ENCODE measurements around the gene DNAJC13. TPM values are rescaled to one million over a fixed set of nuclear protein-coding genes. Genes with fewer than 3 reads are reported as not detected.
A peak's percentile ranks its signal among the peaks of the same experiment; 100 is the strongest.

Gene DNAJC13
- total and polyA plus RNA-seq, 12 donors, result 7.4 to 50.5 (median 38.4) TPM

DNA sequence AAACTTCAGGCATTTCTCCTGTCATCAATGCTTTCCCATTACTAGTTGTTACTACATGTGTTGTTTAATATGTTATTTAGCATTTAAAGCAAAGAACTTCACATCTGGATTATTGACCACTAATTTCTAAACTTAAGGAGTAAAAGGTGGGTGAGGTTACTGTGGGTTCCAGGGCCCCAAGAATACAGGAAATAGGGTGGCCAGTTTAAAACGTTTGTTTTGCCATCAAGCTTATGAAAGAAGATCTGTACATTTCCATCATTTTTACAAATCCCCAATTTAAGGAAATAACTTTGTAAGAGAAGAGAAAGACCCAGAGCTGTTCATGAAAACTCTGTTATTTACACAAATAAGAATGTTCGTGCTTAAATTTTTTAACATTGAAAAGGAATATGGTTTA lies 125.3 kb downstream of the DNAJC13 start:
- WGBS, 4 donors, result 61 to 68% (median 63%) methylated on average over 2 of the region's 2 CpGs
- Histone ChIP-seq H3K27me3 (no peaks in the 10 kb centered on the region), H3K27ac (peak overlapping the region in 1 of 5 donors; percentile 31), H3K4me3 (no peak overlapping the region), H3K4me1 (replicated peaks in 1 of 2) (peaks cover 5 to 9% of the 10 kb centered on the region in 2 donors), H3K36me3 (replicated peaks in 1 of 2) (peaks cover 0 to 23% of the 10 kb centered on the region in 2 donors), H3K9me3 (replicated peaks in 1 of 3) (no peaks in the 10 kb centered on the region)
- TF ChIP-seq CTCF (IDR thresholded peaks at IDR 0.05) (no peak), POLR2A (IDR thresholded peaks at IDR 0.05) (no peak)
- intact Hi-C loops (cut with DNase I), result no loop called here
- no peak for DNase-seq

DNA sequence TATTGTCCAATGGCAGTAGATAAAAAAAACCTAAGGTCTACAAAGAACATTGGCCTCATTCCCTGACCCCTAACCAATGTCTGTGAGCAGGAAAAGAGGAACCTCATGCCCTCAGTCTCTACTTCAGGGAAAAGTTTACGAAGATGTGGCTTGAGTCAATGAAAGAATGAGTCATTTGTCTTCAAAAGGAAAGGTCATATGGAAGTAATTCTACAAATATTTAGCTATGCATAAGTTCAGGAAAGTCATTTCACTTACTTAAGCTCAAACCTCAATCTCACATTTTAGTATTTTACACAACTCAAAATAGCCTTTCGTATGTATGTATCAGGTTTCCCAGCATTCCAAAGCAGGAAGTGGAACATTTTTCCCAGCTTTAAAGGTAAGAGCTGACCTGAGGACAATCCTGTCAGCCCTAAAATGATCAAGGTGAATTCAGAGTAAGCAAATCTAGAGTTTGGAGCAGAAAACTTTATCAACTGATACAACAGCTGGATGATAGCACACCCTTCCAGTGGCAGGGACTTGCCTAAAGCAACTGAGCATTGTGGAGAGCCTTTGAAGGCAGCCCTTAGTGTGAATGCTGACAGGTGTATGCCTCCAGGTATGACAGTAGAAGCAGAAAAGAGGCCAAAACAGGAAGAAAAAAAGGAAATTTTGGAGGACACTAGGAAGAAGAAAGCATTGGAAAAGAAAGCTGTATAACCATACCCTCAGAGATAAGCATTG lies 125.9 kb downstream of the DNAJC13 start:
- Histone ChIP-seq H3K4me1 (replicated peaks in 1 of 2) (peaks cover 5 to 9% of the 10 kb centered on the region in 2 donors), H3K27me3 (no peaks in the 10 kb centered on the region), H3K36me3 (replicated peaks in 1 of 2) (peaks cover 0 to 17% of the 10 kb centered on the region in 2 donors), H3K9me3 (replicated peaks in 1 of 3) (no peaks in the 10 kb centered on the region), H3K27ac (peak overlapping the region in 2 of 5 donors; percentile 31 to 33), H3K4me3 (no peak overlapping the region)
- TF ChIP-seq POLR2A (IDR thresholded peaks at IDR 0.05) (no peak), CTCF (IDR thresholded peaks at IDR 0.05) (no peak)
- intact Hi-C loops (cut with DNase I), result no loop called here
- 46 to 55% (median 50%) methylated on average over 2 of the region's 2 CpGs for WGBS, 4 donors
- DNase-seq, result no peak

- intact Hi-C loops (cut with DNase I), result no loop called here
Observed at GRCh38 chr3:132544130-132544529, 126.8 kb downstream of the DNAJC13 start.

DNA sequence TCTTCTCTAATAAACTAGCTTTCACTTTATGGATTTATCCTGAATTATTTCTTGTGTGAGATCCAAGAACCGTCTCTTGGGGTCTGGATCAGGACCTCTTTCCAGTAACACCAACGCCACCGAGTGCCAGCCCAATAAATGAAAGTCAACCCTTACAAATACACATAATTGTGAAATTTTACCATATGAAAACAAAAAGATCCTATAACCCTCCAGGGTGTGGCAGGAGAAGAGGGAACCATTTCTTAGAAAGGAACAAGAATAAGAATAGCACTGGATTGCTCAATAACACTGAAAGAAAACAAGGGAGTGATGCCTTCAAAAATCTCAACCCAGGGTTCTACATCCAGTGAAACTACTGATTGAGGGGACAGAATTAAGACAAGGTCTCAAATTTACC lies 128.2 kb downstream of the DNAJC13 start:
- DNase-seq, result no peak

More at GRCh38 chr3:132544130-132544529, 126.8 kb downstream of the DNAJC13 start:
- Histone ChIP-seq H3K27me3 (no peaks in the 10 kb centered on the region), H3K27ac (no peak overlapping the region), H3K36me3 (replicated peaks in 1 of 2) (peaks cover 0 to 12% of the 10 kb centered on the region in 2 donors), H3K4me3 (no peak overlapping the region), H3K4me1 (replicated peaks in 1 of 2) (peaks cover 5 to 9% of the 10 kb centered on the region in 2 donors), H3K9me3 (replicated peaks in 1 of 3) (no peaks in the 10 kb centered on the region)
- WGBS, 4 donors, result 93 to 100% (median 95%) methylated on average over 2 of the region's 2 CpGs
- no peak for DNase-seq
- no peak for TF ChIP-seq POLR2A (IDR thresholded peaks at IDR 0.05)
- no peak for TF ChIP-seq CTCF (IDR thresholded peaks at IDR 0.05)

More for the DNA sequence above, 128.2 kb downstream of the DNAJC13 start:
- Histone ChIP-seq H3K4me1 (replicated peaks in 1 of 2) (peaks cover 10 to 15% of the 10 kb centered on the region in 2 donors), H3K27ac (no peak overlapping the region), H3K4me3 (no peak overlapping the region), H3K27me3 (no peaks in the 10 kb centered on the region), H3K36me3 (replicated peaks in 1 of 2) (peaks cover 0 to 1% of the 10 kb centered on the region in 2 donors), H3K9me3 (replicated peaks in 1 of 3) (no peaks in the 10 kb centered on the region)
- 70 to 86% (median 74%) methylated on average over 3 of the region's 3 CpGs for WGBS, 4 donors
- intact Hi-C loops (cut with DNase I), result no loop called here
- TF ChIP-seq CTCF (IDR thresholded peaks at IDR 0.05), result no peak
